ENCODE results near the gene SORCS3.

The SORCS3 gene

GRCh38 chr10:104641187-104641936, at the start of gene SORCS3:
Gene SORCS3 (plus strand): TSS chr10:104641290.
- TF ChIP-seq, protein P1, sequence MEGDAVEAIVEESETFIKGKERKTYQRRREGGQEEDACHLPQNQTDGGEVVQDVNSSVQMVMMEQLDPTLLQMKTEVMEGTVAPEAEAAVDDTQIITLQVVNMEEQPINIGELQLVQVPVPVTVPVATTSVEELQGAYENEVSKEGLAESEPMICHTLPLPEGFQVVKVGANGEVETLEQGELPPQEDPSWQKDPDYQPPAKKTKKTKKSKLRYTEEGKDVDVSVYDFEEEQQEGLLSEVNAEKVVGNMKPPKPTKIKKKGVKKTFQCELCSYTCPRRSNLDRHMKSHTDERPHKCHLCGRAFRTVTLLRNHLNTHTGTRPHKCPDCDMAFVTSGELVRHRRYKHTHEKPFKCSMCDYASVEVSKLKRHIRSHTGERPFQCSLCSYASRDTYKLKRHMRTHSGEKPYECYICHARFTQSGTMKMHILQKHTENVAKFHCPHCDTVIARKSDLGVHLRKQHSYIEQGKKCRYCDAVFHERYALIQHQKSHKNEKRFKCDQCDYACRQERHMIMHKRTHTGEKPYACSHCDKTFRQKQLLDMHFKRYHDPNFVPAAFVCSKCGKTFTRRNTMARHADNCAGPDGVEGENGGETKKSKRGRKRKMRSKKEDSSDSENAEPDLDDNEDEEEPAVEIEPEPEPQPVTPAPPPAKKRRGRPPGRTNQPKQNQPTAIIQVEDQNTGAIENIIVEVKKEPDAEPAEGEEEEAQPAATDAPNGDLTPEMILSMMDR (conservative IDR thresholded peaks at IDR 0.05; ENCODE audit: low read depth, low read length) = no peak
- no peak for DNase-seq (ENCODE audit: low read depth)
- no peak within 1 kb of the TSS for H3K4me3 ChIP-seq (ENCODE audit: low read depth, low read length)

GRCh38 chr10:104591441-104591840, 49.6 kb upstream of the SORCS3 start:
- no peak for DNase-seq (ENCODE audit: low read depth)
- TF ChIP-seq, protein P1 (conservative IDR thresholded peaks at IDR 0.05; ENCODE audit: low read depth, low read length) = no peak
- H3K4me3 ChIP-seq (ENCODE audit: low read depth, low read length) = no peak overlapping the region

DNA sequence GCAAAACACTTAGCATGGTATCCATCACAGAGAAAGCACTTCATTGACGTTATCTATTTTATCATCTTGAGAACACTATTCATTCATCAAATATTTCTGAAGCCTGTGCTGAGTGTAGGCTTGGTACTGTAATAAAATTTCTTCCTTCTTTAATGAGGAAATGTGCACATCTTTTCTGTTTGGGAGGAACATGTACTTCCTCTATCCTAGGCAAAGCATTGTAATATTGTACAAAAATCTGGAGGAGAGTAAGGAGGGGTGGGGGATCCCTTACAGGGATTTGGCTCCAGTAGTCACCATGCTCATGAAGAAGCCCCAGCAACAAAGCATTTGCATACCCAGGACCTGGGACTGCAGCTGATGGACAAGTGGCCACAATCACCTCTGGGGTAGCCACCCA, 39.9 kb upstream of the SORCS3 start:
- DNase-seq (ENCODE audit: low read depth) = no peak
- TF ChIP-seq, protein P1 (conservative IDR thresholded peaks at IDR 0.05; ENCODE audit: low read depth, low read length) = no peak
- no peak overlapping the region for H3K4me3 ChIP-seq (ENCODE audit: low read depth, low read length)

DNA sequence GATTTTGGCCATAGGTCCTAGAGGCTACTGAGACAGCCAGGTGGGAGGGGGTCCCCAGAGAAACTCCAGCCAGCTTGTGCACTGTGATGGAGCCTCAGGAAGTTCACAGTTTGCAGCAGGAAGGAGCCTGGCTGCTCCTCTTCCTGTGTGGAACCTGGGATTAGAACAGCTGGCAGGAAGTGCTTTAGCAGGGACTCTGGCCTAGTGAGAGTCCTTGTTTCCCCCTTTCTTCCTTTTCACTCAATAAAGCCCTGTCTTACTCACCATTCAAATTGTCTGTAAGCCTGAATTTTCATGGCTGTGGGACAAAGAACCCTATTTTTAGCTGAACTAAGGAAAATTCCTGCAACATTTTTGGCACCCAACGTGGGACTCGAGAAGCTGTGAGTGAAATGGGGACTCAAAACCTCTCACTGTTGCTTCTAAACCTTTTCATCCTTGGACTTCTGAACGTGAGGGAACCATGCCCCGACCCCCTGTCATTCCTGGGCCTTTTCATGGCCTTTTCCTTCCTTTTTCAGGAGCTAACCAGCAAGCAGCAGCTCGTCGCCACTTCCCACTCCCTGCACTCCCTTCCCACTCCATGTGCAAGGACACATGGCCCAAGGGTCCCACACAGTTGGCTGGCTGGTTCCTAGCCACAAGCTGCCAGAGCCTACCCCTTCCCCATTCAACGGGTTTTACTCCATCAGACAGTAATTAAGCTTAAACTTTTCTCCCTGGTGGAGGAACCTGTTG, 32.8 kb upstream of the SORCS3 start:
- no peak for DNase-seq (ENCODE audit: low read depth)
- TF ChIP-seq, protein P1 (conservative IDR thresholded peaks at IDR 0.05; ENCODE audit: low read depth, low read length) = no peak
- H3K4me3 ChIP-seq (ENCODE audit: low read depth, low read length) = no peak overlapping the region

DNA sequence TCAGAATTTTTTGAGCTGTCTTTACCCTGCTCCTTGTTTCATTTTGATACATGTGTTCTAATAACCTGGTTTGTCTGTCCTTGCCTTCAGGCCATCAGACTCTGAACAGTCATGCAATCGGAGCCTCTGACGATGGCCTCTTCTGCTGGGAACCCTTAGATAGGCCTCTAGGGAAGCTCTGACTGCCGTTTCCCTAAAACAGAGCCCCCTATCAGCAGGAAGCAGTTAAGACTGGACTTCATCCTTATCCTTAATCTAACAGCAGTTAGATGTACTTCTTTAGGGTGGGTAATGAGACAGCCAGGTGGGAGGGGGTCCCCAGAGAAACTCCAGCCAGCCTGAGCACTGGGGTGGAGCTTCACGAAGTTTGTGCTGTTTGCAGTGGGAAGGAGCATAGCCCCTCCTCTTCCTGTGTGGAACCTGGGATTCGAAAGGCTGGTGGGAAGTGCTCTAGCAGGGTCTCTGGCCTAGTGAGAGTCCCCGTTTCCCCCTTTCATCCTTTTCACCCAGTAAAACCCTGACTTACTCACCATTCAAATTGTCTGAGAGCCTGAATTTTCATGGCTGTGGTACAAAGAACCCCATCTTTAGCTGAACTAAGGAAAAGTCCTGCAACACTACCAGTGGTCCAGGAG, 28.4 kb upstream of the SORCS3 start:
- DNase-seq (ENCODE audit: low read depth) = no peak
- TF ChIP-seq, protein P1 (conservative IDR thresholded peaks at IDR 0.05; ENCODE audit: low read depth, low read length) = no peak
- no peak overlapping the region for H3K4me3 ChIP-seq (ENCODE audit: low read depth, low read length)

DNA sequence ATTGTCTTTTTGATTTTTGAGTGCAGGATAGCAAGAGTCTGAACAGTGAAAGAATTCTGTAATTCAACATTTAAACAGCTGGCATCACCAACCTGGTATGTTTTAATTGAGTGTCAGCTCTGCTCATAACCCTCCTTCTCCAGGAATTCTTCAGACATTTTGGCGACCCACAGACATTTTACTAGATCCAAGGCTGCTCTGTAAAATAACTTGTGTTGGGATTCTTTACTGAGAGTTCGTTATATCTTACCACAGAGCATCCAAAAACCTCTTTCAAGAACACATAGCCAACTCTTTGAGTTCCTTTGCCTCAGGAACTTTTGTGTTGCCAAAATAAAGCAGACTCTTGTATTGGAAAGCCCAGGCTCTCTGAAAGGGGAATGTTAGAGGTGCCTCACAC, 27.7 kb upstream of the SORCS3 start:
- no peak for DNase-seq (ENCODE audit: low read depth)
- TF ChIP-seq, protein P1 (conservative IDR thresholded peaks at IDR 0.05; ENCODE audit: low read depth, low read length) = no peak
- H3K4me3 ChIP-seq (ENCODE audit: low read depth, low read length) = no peak overlapping the region
